GM18505 (cell line): ENCODE measurements around the gene HMSD.
"Not testable (repeated sequence)": the region's sequence is repeated elsewhere in the genome, so short reads cannot be mapped to it uniquely, and the experiment has no call there.

Experiments
- ATAC-seq: cut with Tn5 transposase; IDR thresholded peaks from one replicate; pipeline ENCODE4 v1.9.1; 2021; ENCODE audit not compliant: unreplicated experiment
- POLR2A ChIP-seq: IDR thresholded peaks from 4 replicates; pipeline ENCODE4 v1.6.1; 2011; ENCODE audit warnings: borderline replicate concordance; ENCODE audit not compliant: insufficient read depth, insufficient read length; ENCODE audit errors: extremely low read depth

HMSD gene

GRCh38 chr18:63949068-63949737 lies at the start of gene HMSD:
Gene HMSD, plus strand, starts transcription at chr18:63949301. Its CDS starts 4,155 bp downstream, at chr18:63953456.
- peak; percentile 89 for ATAC-seq
- TF ChIP-seq POLR2A = peak; percentile 77

GRCh38 chr18:63903851-63904570 lies 45.1 kb upstream of the HMSD start:
- TF ChIP-seq POLR2A = no peak
- ATAC-seq = no peak

- no peak for ATAC-seq
- TF ChIP-seq POLR2A = no peak
These were observed 44.4 kb upstream of the HMSD start for GRCh38 chr18:63904694-63905093.

- ATAC-seq = peak; percentile 43
- TF ChIP-seq POLR2A = no peak
These were observed 43.7 kb upstream of the HMSD start for GRCh38 chr18:63905361-63905760.

- TF ChIP-seq POLR2A = no peak
- ATAC-seq = no peak
These were observed 43.0 kb upstream of the HMSD start for GRCh38 chr18:63906056-63906455.

GRCh38 chr18:63907664-63908063 lies 41.4 kb upstream of the HMSD start, which contains the start of gene SERPINB10:
Gene SERPINB10, plus strand, starts transcription at chr18:63907958. Its CDS starts 7,553 bp downstream, at chr18:63915511.
- no peak for TF ChIP-seq POLR2A
- peak; percentile 58 for ATAC-seq

GRCh38 chr18:63908858-63909257 lies 40.2 kb upstream of the HMSD start:
- no peak for ATAC-seq
- no peak for TF ChIP-seq POLR2A

GRCh38 chr18:63909870-63910269 lies 39.2 kb upstream of the HMSD start:
- ATAC-seq = no peak

GRCh38 chr18:63917817-63918216 lies 31.3 kb upstream of the HMSD start:
- no peak for ATAC-seq
- no peak for TF ChIP-seq POLR2A

More at GRCh38 chr18:63909870-63910269, 39.2 kb upstream of the HMSD start:
- no peak for TF ChIP-seq POLR2A

GRCh38 chr18:63922049-63922448 lies 27.1 kb upstream of the HMSD start:
- TF ChIP-seq POLR2A = no peak
- ATAC-seq = no peak

GRCh38 chr18:63924551-63924950 lies 24.6 kb upstream of the HMSD start:
- ATAC-seq = no peak
- no peak for TF ChIP-seq POLR2A

- no peak for ATAC-seq
- no peak for TF ChIP-seq POLR2A
These were observed 20.8 kb upstream of the HMSD start for GRCh38 chr18:63928331-63928730.

- ATAC-seq = not testable (repeated sequence)
These were observed 19.7 kb upstream of the HMSD start for GRCh38 chr18:63929369-63929768.

GRCh38 chr18:63930773-63931354 lies 18.2 kb upstream of the HMSD start:
- TF ChIP-seq POLR2A = no peak
- ATAC-seq = no peak
